ENCODE data around the gene EFEMP1. TPM values are rescaled to one million over a fixed set of nuclear protein-coding genes. Genes with fewer than 3 reads are reported as not detected.

EFEMP1 gene
- total and polyA plus RNA-seq, 10 of the 15 experiments (the other 5 are each of a cell fraction or from before 2014, with no cell fraction given), result 0.27 to 1.2 (median 0.35) TPM; not detected in 6

GRCh38 chr2:55947752-55948151, 24.2 kb upstream of the EFEMP1 start:
- no TSS peak for BruUV-seq (replicated peaks)
- Histone ChIP-seq H2AFZ (ENCODE audit: control insufficient read depth, low read depth, low read length) (no peak overlapping the region), H3K4me2 (ENCODE audit: control insufficient read depth, insufficient read depth) (no peak overlapping the region), H3K36me3 (ENCODE audit: control insufficient read depth in 2 of 2, insufficient read depth in 2 of 2, low read length in 1 of 2) (no peaks in the 10 kb centered on the region), H3K4me3 (no peak overlapping the region), H3K9me3 (replicated peaks; ENCODE audit: control insufficient read depth, insufficient read depth, low read length) (no peaks in the 10 kb centered on the region), H3K79me2 (ENCODE audit: control insufficient read depth, insufficient read depth, low read length) (no peaks in the 10 kb centered on the region), H3K27me3 (replicated peaks in 1 of 2; ENCODE audit: control insufficient read depth in 2 of 2, insufficient read depth in 2 of 2, low read length in 1 of 2) (no peaks in the 10 kb centered on the region), H3K9ac (ENCODE audit: control insufficient read depth, insufficient read depth, low read length) (no peak overlapping the region), H3K27ac (ENCODE audit: control insufficient read depth, insufficient read depth) (no peak overlapping the region), H4K20me1 (ENCODE audit: control insufficient read depth, insufficient read depth) (no peaks in the 10 kb centered on the region), H3K4me1 (ENCODE audit: control insufficient read depth, insufficient read depth, low read length) (no peaks in the 10 kb centered on the region)
- ATAC-seq, result no peak
- in situ Hi-C loops (cut with MboI) (no loop called here), intact Hi-C loops (cut with micrococcal nuclease; ENCODE audit: unreplicated experiment) (no loop called here)
- ChIA-PET RAD21 (ENCODE audit: unreplicated experiment) (no interaction called here), CTCF (interaction anchor here (1.2 to 1.8 kb wide), 3 partner anchors 11 to 15 kb away, joined by 4 to 5 read pairs (median 4); no protein-coding TSS in a partner anchor), POLR2A (no interaction called here), SMC1A (ENCODE audit: uncharacterized antibody, unreplicated experiment) (interaction anchor here (1.1 to 1.3 kb wide), 2 partner anchors 14 to 15 kb away, joined by 3 to 6 read pairs; no protein-coding TSS in a partner anchor)
- no peak for FAIRE-seq
- DNase-seq (ENCODE audit: low read depth, low spot score), result no peak
- 26% methylated on average over 4 of the region's 4 CpGs for WGBS (ENCODE audit: insufficient coverage, insufficient replicate concordance, low lambda C conversion rate, missing lambda C conversion rate)
- TF ChIP-seq KLF5 (IDR thresholded peaks at IDR 0.05; ENCODE audit: partially characterized antibody) (no peak), TAF1 (IDR thresholded peaks at IDR 0.05; ENCODE audit: borderline replicate concordance, low read depth, low read length) (no peak), KDM1A (IDR thresholded peaks at IDR 0.05; ENCODE audit: borderline replicate concordance) (no peak), NFXL1 (IDR thresholded peaks at IDR 0.05; ENCODE audit: borderline replicate concordance) (no peak), CREM (IDR thresholded peaks at IDR 0.05; ENCODE audit: low read depth) (no peak), SREBF1 (IDR thresholded peaks at IDR 0.05; ENCODE audit: low read length) (no peak), NRF1 (conservative IDR thresholded peaks at IDR 0.05; ENCODE audit: low read depth, low read length) (no peak), SPI1 (IDR thresholded peaks at IDR 0.05; ENCODE audit: borderline replicate concordance, insufficient read depth, low read depth, low read length) (no peak), SREBF2 (IDR thresholded peaks at IDR 0.05; ENCODE audit: low read length) (no peak), ZNF207 (IDR thresholded peaks at IDR 0.05; ENCODE audit: borderline replicate concordance) (no peak), BMI1 (IDR thresholded peaks at IDR 0.05; ENCODE audit: borderline replicate concordance) (no peak), BACH1 (IDR thresholded peaks at IDR 0.05; ENCODE audit: borderline replicate concordance) (no peak), IRF5 (IDR thresholded peaks at IDR 0.05; ENCODE audit: borderline replicate concordance) (no peak), HCFC1 (IDR thresholded peaks at IDR 0.05; ENCODE audit: low read length) (no peak), MTA3 (IDR thresholded peaks at IDR 0.05; ENCODE audit: borderline replicate concordance, low read length) (no peak), POLR2AphosphoS5 (IDR thresholded peaks at IDR 0.05; ENCODE audit: low read length) (no peak), SIX5 (IDR thresholded peaks at IDR 0.05; ENCODE audit: low read depth, low read length, severe bottlenecking) (no peak), CBFB (IDR thresholded peaks at IDR 0.05; ENCODE audit: low read depth) (no peak), SMAD1 (IDR thresholded peaks at IDR 0.05; ENCODE audit: low read depth, partially characterized antibody) (no peak)
- TF ChIP-seq, protein P1, sequence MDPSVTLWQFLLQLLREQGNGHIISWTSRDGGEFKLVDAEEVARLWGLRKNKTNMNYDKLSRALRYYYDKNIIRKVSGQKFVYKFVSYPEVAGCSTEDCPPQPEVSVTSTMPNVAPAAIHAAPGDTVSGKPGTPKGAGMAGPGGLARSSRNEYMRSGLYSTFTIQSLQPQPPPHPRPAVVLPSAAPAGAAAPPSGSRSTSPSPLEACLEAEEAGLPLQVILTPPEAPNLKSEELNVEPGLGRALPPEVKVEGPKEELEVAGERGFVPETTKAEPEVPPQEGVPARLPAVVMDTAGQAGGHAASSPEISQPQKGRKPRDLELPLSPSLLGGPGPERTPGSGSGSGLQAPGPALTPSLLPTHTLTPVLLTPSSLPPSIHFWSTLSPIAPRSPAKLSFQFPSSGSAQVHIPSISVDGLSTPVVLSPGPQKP (IDR thresholded peaks at IDR 0.05; ENCODE audit: low read depth, low read length), result no peak
